Thyroid gland (tissue), 4 donors: ENCODE data around the gene ANO7.

Experiments used
- CTCF ChIP-seq, 6 experiments: fragments of 200-600 bp in 3 of 6; fragments of 450-650 bp in 3 of 6; sonication (generic) in 3 of 6; IDR thresholded peaks; one replicate each; pipeline ENCODE4 v1.5.1; 2016 to 2019; ENCODE audit warnings: antibody characterized with exemption in 6 of 6, mild to moderate bottlenecking in 2 of 6, inconsistent platforms in 1 of 6, moderate library complexity in 1 of 6
- POLR2A ChIP-seq, 2 donors: fragments of 450-650 bp; IDR thresholded peaks; one replicate each; pipeline ENCODE4 v1.6.1; 2017; ENCODE audit warnings: antibody characterized with exemption in 2 of 2, mild to moderate bottlenecking in 2 of 2, moderate library complexity in 1 of 2

- TF ChIP-seq CTCF (IDR thresholded peaks at IDR 0.05) = no peak
- no peak for TF ChIP-seq POLR2A (IDR thresholded peaks at IDR 0.05)
These were observed 797 bp downstream of the ANO7 start for GRCh38 chr2:241189093-241189855.
